IMR-90 (cell line): Measurements from ENCODE around the gene HOXA7.
A peak's percentile ranks its signal among the peaks of the same experiment; 100 is the strongest.

Source experiments
- CEBPB ChIP-seq: IDR thresholded peaks from 2 replicates; pipeline ENCODE4 v1.6.1; 2012; ENCODE audit warnings: low read depth, low read length, improper control_type of control experiment
- NFE2L2 ChIP-seq: fragments of 150-350 bp; IDR thresholded peaks from 2 replicates; pipeline ENCODE4 v1.6.1; 2016; ENCODE audit warnings: low read depth, mild to moderate bottlenecking, low read length
- POLR2A ChIP-seq: IDR thresholded peaks from 2 replicates; pipeline ENCODE4 v1.6.1; 2012; ENCODE audit warnings: mild to moderate bottlenecking, low read depth, low read length
- RAD21 ChIP-seq: IDR thresholded peaks from 2 replicates; pipeline ENCODE4 v1.6.1; 2012; ENCODE audit warnings: low read length, improper control_type of control experiment
- TF ChIP-seq, protein P1 (sequence below): conservative IDR thresholded peaks from 2 replicates; pipeline ENCODE4 v1.5.1; 2012; ENCODE audit warnings: mild to moderate bottlenecking, low read depth, low read length, improper control_type of control experiment

DNA sequence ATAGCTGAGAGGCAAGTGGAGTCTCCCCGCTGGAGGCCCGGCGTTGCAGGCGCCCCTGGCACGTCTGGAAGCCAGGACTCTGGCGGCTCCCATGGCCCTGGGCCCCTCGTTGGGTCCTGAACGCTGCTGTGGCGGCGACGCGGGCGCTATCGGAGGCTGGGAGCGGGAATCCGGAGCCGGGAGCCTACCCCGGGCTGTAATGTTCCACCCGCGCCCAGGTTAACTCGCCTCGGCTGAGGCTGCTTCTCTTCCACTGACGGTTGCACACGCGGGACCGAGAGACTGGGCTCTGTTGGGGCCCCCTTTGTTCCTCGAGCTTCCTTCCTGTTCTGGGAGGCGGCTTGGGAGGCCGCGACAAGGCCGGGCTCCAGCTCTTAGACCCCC lies 11.7 kb downstream of the HOXA7 start:
- TF ChIP-seq NFE2L2 (no peak), POLR2A (peak; percentile 18), RAD21 (no peak), CEBPB (no peak)
- TF ChIP-seq, protein P1, sequence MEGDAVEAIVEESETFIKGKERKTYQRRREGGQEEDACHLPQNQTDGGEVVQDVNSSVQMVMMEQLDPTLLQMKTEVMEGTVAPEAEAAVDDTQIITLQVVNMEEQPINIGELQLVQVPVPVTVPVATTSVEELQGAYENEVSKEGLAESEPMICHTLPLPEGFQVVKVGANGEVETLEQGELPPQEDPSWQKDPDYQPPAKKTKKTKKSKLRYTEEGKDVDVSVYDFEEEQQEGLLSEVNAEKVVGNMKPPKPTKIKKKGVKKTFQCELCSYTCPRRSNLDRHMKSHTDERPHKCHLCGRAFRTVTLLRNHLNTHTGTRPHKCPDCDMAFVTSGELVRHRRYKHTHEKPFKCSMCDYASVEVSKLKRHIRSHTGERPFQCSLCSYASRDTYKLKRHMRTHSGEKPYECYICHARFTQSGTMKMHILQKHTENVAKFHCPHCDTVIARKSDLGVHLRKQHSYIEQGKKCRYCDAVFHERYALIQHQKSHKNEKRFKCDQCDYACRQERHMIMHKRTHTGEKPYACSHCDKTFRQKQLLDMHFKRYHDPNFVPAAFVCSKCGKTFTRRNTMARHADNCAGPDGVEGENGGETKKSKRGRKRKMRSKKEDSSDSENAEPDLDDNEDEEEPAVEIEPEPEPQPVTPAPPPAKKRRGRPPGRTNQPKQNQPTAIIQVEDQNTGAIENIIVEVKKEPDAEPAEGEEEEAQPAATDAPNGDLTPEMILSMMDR: no peak
